Upper lobe of left lung (tissue), 4 donors: Measurements from ENCODE around the gene FOXP4.

Experiments used
- EP300 ChIP-seq, 4 donors: sonication (generic); formaldehyde crosslinking; IDR thresholded peaks; one replicate each; pipeline ENCODE4 v1.5.1; 2017; ENCODE audit warnings: antibody characterized with exemption in 4 of 4, control low read depth in 2 of 4
- POLR2A ChIP-seq, 4 donors: fragments of 450-650 bp; IDR thresholded peaks; one replicate each; pipeline ENCODE4 v1.5.1; 2016 to 2017; ENCODE audit warnings: antibody characterized with exemption in 4 of 4, mild to moderate bottlenecking in 2 of 4
- POLR2AphosphoS5 ChIP-seq, 2 donors: sonication (generic); formaldehyde crosslinking; IDR thresholded peaks; one replicate each; pipeline ENCODE4 v1.5.1; 2017; ENCODE audit warnings: antibody characterized with exemption in 2 of 2
- TF ChIP-seq, protein P1 (sequence below), 6 experiments: fragments of 450-650 bp in 4 of 6; fragments of 200-600 bp in 2 of 6; sonication (generic) in 2 of 6; IDR thresholded peaks; one replicate each; pipeline ENCODE4 v1.5.1; 2016 to 2019; ENCODE audit warnings: antibody characterized with exemption in 6 of 6

GRCh38 chr6:41643899-41644269 is 97.7 kb downstream of the FOXP4 start:
- TF ChIP-seq, protein P1, sequence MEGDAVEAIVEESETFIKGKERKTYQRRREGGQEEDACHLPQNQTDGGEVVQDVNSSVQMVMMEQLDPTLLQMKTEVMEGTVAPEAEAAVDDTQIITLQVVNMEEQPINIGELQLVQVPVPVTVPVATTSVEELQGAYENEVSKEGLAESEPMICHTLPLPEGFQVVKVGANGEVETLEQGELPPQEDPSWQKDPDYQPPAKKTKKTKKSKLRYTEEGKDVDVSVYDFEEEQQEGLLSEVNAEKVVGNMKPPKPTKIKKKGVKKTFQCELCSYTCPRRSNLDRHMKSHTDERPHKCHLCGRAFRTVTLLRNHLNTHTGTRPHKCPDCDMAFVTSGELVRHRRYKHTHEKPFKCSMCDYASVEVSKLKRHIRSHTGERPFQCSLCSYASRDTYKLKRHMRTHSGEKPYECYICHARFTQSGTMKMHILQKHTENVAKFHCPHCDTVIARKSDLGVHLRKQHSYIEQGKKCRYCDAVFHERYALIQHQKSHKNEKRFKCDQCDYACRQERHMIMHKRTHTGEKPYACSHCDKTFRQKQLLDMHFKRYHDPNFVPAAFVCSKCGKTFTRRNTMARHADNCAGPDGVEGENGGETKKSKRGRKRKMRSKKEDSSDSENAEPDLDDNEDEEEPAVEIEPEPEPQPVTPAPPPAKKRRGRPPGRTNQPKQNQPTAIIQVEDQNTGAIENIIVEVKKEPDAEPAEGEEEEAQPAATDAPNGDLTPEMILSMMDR (IDR thresholded peaks at IDR 0.05) = no peak
- TF ChIP-seq EP300 (IDR thresholded peaks at IDR 0.05) = no peak
- TF ChIP-seq POLR2A (IDR thresholded peaks at IDR 0.05) = no peak
- no peak for TF ChIP-seq POLR2AphosphoS5 (IDR thresholded peaks at IDR 0.05)
